ENCODE results near the gene HSPH1.

GRCh38 chr13:31094331-31095015 lies 67.2 kb downstream of the HSPH1 start:
- TF ChIP-seq EGR1 (IDR thresholded peaks at IDR 0.05; ENCODE audit: low read depth) (no peak), MAX (IDR thresholded peaks at IDR 0.05) (no peak), EZH2phosphoT487 (IDR thresholded peaks at IDR 0.05; ENCODE audit: borderline replicate concordance) (no peak), EZH2 (IDR thresholded peaks at IDR 0.05) (no peak), TCF7L2 (IDR thresholded peaks at IDR 0.05; ENCODE audit: borderline replicate concordance, extremely low read depth, insufficient read depth, insufficient read length) (no peak), SP1 (IDR thresholded peaks at IDR 0.05; ENCODE audit: low read depth) (no peak), RAD21 (IDR thresholded peaks at IDR 0.05; ENCODE audit: low read depth) (no peak), YY1 (IDR thresholded peaks at IDR 0.05; ENCODE audit: extremely low read depth, insufficient replicate concordance, low read depth, low read length) (no peak), ZBTB33 (IDR thresholded peaks at IDR 0.05; ENCODE audit: extremely low read depth, insufficient replicate concordance, low read length) (no peak), CTCF (IDR thresholded peaks at IDR 0.05 in 2 of 3, conservative IDR thresholded peaks at IDR 0.05 in 1 of 3; ENCODE audit: borderline replicate concordance in 1 of 3, insufficient read depth in 1 of 3, low read depth in 2 of 3, low read length in 2 of 3) (no peak)
